Skeletal muscle cell (primary cell): ENCODE results near the gene CEL.
"Not testable (repeated sequence)": the region's sequence is repeated elsewhere in the genome, so short reads cannot be mapped to it uniquely, and the experiment has no call there.

Experiments used
- DNase-seq: peaks from one replicate; pipeline ENCODE4 v3.0.0-alpha.2; 2010; ENCODE audit warnings: low read depth
- H3K4me3 ChIP-seq: 2 replicates; pipeline ENCODE4 v1.5.1; 2011; ENCODE audit warnings: low read depth, mild to moderate bottlenecking, control low read depth, low read length, moderate library complexity

Gene CEL

GRCh38 chr9:133061019-133061763, 590 bp upstream of the CEL start:
- not testable (repeated sequence) for H3K4me3 ChIP-seq, DNase-seq

GRCh38 chr9:133062569-133062968, 788 bp downstream of the CEL start:
- not testable (repeated sequence) for DNase-seq, H3K4me3 ChIP-seq

- H3K4me3 ChIP-seq = no peak overlapping the region
- no peak for DNase-seq
Measured at GRCh38 chr9:133063159-133063499, 1.3 kb downstream of the CEL start.

GRCh38 chr9:133063500-133064231, 1.9 kb downstream of the CEL start:
- DNase-seq = no peak
- H3K4me3 ChIP-seq = no peak overlapping the region

- H3K4me3 ChIP-seq = no peak overlapping the region
- no peak for DNase-seq
Measured at GRCh38 chr9:133064241-133065069, 2.7 kb downstream of the CEL start.

- no peak overlapping the region for H3K4me3 ChIP-seq
- DNase-seq = no peak
Measured at GRCh38 chr9:133065070-133065388, 3.2 kb downstream of the CEL start.

GRCh38 chr9:133066181-133066983, 4.6 kb downstream of the CEL start:
- H3K4me3 ChIP-seq = no peak overlapping the region
- DNase-seq = no peak

- H3K4me3 ChIP-seq = no peak overlapping the region
- DNase-seq = no peak
Measured at GRCh38 chr9:133067006-133067405, 5.2 kb downstream of the CEL start.

- no peak for DNase-seq
- no peak overlapping the region for H3K4me3 ChIP-seq
Measured at GRCh38 chr9:133067813-133068212, 6.0 kb downstream of the CEL start.

- H3K4me3 ChIP-seq, DNase-seq: not testable (repeated sequence)
Measured at GRCh38 chr9:133068431-133068830, 6.7 kb downstream of the CEL start.

- not testable (repeated sequence) for H3K4me3 ChIP-seq, DNase-seq
Measured at GRCh38 chr9:133070500-133070961, 8.8 kb downstream of the CEL start.

- not testable (repeated sequence) for H3K4me3 ChIP-seq, DNase-seq
Measured at GRCh38 chr9:133070985-133071384, 9.2 kb downstream of the CEL start.

GRCh38 chr9:133071484-133072150, 9.8 kb downstream of the CEL start:
- DNase-seq = no peak
- H3K4me3 ChIP-seq = no peak overlapping the region

- DNase-seq, H3K4me3 ChIP-seq: not testable (repeated sequence)
Measured at GRCh38 chr9:133072210-133072609, 10.4 kb downstream of the CEL start.

- H3K4me3 ChIP-seq = no peak overlapping the region
- DNase-seq = no peak
Measured at GRCh38 chr9:133073086-133074014, 11.6 kb downstream of the CEL start.

GRCh38 chr9:133074111-133074651, 12.4 kb downstream of the CEL start:
- H3K4me3 ChIP-seq = no peak overlapping the region
- DNase-seq = no peak

- no peak overlapping the region for H3K4me3 ChIP-seq
- DNase-seq = peak; percentile 67
Measured at GRCh38 chr9:133075925-133076630, 14.3 kb downstream of the CEL start.
